ENCODE data around the gene ADAMTS8.

ADAMTS8 gene

GRCh38 chr11:130434521-130435223, 6.3 kb upstream of the ADAMTS8 start:
- H3K27ac ChIP-seq, result no peak overlapping the region
- TF ChIP-seq ZFX (IDR thresholded peaks at IDR 0.05), result no peak
- TF ChIP-seq CTCF (conservative IDR thresholded peaks at IDR 0.05), result peak; percentile 98

- H3K27ac ChIP-seq, result no peak overlapping the region
- no peak for TF ChIP-seq ZFX (IDR thresholded peaks at IDR 0.05)
- TF ChIP-seq CTCF (conservative IDR thresholded peaks at IDR 0.05), result no peak
These were observed 4.9 kb upstream of the ADAMTS8 start for GRCh38 chr11:130433357-130433756.

- TF ChIP-seq CTCF (conservative IDR thresholded peaks at IDR 0.05) (peak; percentile 6), ZFX (IDR thresholded peaks at IDR 0.05) (no peak)
- no peak overlapping the region for H3K27ac ChIP-seq
These were observed 3.4 kb upstream of the ADAMTS8 start for GRCh38 chr11:130431801-130432200.

- no peak for TF ChIP-seq ZFX (IDR thresholded peaks at IDR 0.05)
- TF ChIP-seq CTCF (conservative IDR thresholded peaks at IDR 0.05), result peak; percentile 81
- H3K27ac ChIP-seq, result no peak overlapping the region
These were observed 2.9 kb upstream of the ADAMTS8 start for GRCh38 chr11:130431331-130431773.

- no peak overlapping the region for H3K27ac ChIP-seq
- TF ChIP-seq ZFX (IDR thresholded peaks at IDR 0.05) (no peak), CTCF (conservative IDR thresholded peaks at IDR 0.05) (no peak)
These were observed 1.6 kb upstream of the ADAMTS8 start for GRCh38 chr11:130429983-130430382.

GRCh38 chr11:130429120-130429681, 792 bp upstream of the ADAMTS8 start:
- TF ChIP-seq ZFX (IDR thresholded peaks at IDR 0.05) (no peak), CTCF (conservative IDR thresholded peaks at IDR 0.05) (no peak)

GRCh38 chr11:130427581-130428315, 661 bp downstream of the ADAMTS8 start:
- TF ChIP-seq CTCF (conservative IDR thresholded peaks at IDR 0.05), result no peak
- no peak for TF ChIP-seq ZFX (IDR thresholded peaks at IDR 0.05)
- H3K27ac ChIP-seq, result no peak overlapping the region

More at GRCh38 chr11:130429120-130429681, 792 bp upstream of the ADAMTS8 start:
- H3K27ac ChIP-seq, result no peak overlapping the region
